Fibroblast of the aortic adventitia (primary cell): ENCODE measurements around the gene ADAM12. TPM values are rescaled to one million over a fixed set of nuclear protein-coding genes. Genes with fewer than 3 reads are reported as not detected.

Experiments used
- DNase-seq: peaks from one replicate; pipeline ENCODE4 v3.0.0-alpha.2; 2010; ENCODE audit warnings: low read depth
- H3K4me3 ChIP-seq: 2 replicates; pipeline ENCODE4 v1.5.1; 2011; ENCODE audit warnings: low read depth, mild to moderate bottlenecking, control low read depth, low read length, moderate library complexity
- total RNA-seq: library from RNA; depleted of rRNA; stranded (reverse); fragments of >200 nt; gene quantifications from 2 replicates; pipeline ENCODE4 v1.2.3, GENCODE V29; 2012; ENCODE audit warnings: low replicate concordance
- TF ChIP-seq, protein P1 (sequence below): IDR thresholded peaks from 2 replicates; pipeline ENCODE4 v1.5.1; 2011; ENCODE audit warnings: mild to moderate bottlenecking, low read length, control low read depth, inconsistent platforms; ENCODE audit not compliant: insufficient read depth

ADAM12 gene
- total RNA-seq, 1 donor: 82.7 TPM

GRCh38 chr10:126129026-126129425, 259.3 kb downstream of the ADAM12 start:
- TF ChIP-seq, protein P1, sequence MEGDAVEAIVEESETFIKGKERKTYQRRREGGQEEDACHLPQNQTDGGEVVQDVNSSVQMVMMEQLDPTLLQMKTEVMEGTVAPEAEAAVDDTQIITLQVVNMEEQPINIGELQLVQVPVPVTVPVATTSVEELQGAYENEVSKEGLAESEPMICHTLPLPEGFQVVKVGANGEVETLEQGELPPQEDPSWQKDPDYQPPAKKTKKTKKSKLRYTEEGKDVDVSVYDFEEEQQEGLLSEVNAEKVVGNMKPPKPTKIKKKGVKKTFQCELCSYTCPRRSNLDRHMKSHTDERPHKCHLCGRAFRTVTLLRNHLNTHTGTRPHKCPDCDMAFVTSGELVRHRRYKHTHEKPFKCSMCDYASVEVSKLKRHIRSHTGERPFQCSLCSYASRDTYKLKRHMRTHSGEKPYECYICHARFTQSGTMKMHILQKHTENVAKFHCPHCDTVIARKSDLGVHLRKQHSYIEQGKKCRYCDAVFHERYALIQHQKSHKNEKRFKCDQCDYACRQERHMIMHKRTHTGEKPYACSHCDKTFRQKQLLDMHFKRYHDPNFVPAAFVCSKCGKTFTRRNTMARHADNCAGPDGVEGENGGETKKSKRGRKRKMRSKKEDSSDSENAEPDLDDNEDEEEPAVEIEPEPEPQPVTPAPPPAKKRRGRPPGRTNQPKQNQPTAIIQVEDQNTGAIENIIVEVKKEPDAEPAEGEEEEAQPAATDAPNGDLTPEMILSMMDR: no peak
- no peak overlapping the region for H3K4me3 ChIP-seq
- DNase-seq: no peak

DNA sequence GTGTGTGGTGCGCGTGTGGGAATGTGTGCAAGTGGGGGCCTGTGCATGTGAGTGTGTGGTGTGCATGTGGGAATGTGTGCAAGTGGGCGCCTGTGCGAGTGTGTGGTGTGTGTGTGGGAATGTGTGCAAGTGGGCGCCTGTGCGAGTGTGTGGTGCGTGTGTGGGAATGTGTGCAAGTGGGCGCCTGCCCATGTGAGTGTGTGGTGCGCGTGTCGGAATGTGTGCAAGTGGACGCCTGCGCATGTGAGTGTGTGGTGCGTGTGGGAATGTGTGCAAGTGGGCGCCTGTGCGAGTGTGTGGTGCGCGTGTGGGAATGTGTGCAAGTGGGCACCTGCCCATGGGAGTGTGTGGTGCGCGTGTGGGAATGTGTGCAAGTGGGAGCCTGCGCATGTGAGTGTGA, 259.7 kb downstream of the ADAM12 start:
- no peak overlapping the region for H3K4me3 ChIP-seq
- no peak for DNase-seq
- TF ChIP-seq, protein P1: no peak

DNA sequence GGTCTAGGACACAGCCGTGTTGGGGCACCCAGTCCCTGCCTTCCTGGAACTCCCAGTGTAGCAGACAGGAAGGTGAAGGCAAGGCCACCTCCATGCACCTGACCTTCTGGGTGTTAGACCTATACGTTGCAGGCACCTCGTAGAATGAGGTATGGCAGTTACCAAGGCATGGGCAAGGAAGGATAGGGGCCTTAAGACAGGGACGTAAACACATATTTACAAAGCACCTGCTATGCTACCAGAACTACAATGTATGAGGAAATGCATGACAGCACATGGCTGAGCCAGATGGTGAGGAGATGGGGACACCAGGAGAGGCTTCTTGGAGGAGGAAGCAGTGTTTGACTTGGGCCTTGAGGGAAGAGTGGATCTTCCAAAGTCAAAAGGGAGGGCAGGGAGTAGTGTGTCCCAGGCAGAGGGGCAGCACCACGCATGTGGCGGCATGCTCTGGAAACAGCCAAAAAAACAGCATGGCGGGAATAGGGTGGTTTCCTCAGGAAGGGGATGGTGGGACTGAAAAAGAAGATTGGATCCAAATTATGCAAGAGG, 260.7 kb downstream of the ADAM12 start:
- H3K4me3 ChIP-seq: no peak overlapping the region
- no peak for DNase-seq

DNA sequence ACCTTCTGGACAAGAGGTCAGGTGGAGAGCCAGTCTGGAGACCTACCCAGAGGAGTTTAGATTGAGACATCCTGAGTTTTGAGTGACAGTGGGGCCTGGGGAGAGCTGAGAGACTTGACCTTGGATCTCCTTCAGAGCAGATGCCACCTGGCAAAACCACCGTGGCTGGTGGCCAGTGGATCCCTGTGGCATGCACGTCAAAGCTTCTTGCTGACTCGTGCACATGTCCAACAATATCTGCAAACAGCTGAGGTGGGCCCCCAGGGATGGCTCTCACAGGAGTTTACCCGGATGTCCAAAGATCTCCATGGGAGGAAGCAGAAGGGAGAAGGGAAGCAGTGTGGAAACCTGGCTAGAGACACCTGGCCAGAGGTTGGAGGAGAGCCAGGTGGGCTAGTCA, 261.4 kb downstream of the ADAM12 start:
- TF ChIP-seq, protein P1: no peak
- DNase-seq: no peak
- no peak overlapping the region for H3K4me3 ChIP-seq

More for the DNA sequence above, 260.7 kb downstream of the ADAM12 start:
- TF ChIP-seq, protein P1: no peak

DNA sequence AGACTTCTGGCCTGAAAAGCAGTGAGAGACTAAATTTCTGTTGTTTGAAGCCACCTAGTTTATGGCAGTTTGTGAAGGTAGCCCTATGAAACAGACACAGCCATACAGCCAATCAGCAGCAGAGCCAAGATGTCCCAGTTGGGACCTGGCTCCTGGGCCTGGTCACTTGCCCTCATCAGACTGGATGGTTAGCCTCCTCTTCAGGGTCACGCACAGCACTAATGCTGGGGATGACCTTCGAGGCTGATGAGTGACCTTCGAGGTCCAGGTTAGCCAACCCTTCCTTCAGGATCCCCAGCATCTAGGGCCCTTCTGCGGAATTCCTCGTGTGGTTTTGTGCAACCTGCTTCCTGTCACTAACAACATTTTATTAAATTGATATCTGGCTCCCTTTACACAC, 262.3 kb downstream of the ADAM12 start:
- TF ChIP-seq, protein P1: no peak
- no peak for DNase-seq
- H3K4me3 ChIP-seq: no peak overlapping the region

- DNase-seq: peak; percentile 69
- H3K4me3 ChIP-seq: no peak overlapping the region
- TF ChIP-seq, protein P1: no peak
Measured at GRCh38 chr10:126124668-126125349, 263.5 kb downstream of the ADAM12 start.
